NCI-H2029 (cell line): ENCODE data around the gene FBXL16.
"Not testable (repeated sequence)": the region's sequence is repeated elsewhere in the genome, so short reads cannot be mapped to it uniquely, and the experiment has no call there.

Source experiments
- DNase-seq: peaks from one replicate; lab custom pipeline; 2025; lab: John Stamatoyannopoulos, UW

FBXL16 gene

DNA sequence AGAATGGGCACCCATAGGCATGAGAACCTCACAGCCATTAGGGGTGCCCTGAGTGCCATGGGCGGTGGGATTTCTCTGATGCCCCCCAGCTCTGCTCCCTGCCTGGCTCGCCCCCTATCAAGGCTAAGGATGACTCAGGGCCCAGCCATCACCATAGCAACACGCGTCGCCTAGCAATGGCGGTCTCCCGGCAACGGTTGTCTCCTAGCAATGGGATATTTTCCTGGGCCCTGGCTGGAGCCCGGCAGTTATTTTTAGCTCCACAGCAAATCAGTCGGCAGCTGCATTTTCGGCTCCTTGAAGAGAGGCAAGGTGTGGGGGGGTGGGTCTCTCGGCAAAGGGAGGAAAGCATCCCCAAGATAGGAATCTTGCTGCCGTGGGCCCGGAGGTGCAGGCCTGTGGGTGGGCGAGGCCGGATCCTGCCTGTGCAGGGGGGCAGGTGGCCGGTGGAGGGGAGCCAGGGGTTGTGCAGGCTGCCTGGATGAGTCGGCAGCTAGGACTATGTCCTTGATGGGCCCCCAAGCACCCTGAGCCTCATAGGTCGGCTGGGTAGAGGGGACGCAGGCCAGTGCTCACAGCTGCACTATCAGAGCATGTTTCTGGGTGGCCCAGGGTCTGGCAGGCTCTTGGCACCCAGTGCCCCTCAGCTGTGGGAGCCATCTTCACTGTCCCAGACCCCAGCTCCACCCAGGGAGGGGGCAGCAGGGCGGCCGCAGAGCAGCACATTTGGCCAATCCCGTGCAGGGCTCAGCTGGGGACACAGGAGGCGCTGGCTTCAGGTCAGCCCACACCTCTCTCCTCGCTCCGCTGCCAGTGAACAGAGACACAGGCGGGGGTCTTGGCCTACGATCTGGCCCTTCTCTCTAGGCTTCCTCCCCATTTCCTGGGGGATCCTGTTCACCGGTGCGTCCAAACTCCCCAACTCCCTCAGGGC is 4.2 kb upstream of the FBXL16 start:
- DNase-seq = peak; percentile 51

- DNase-seq = no peak
Observed at GRCh38 chr16:708959-709358, 3.4 kb upstream of the FBXL16 start.

DNA sequence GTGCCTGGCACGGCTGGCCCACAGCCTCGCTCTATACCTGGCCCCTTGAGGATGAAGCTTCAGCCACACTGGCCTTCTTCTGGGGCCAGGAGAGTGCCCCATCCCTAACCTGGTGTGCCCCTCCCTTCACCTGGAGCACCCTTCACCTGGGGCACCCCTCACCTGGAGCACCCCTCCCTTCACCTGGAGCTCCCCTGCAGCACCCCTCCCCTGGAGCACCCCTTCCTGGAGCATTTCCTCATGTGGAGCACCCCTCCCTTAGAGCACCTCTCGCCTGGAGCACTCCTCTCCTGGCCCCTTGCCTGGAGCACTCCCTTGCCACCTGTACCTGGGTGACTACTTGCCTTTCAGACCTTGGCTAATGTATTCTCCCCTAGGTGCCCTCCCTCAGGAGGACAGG is 2.4 kb upstream of the FBXL16 start:
- DNase-seq = no peak

GRCh38 chr16:707062-707538 is 1.5 kb upstream of the FBXL16 start:
- no peak for DNase-seq

- no peak for DNase-seq
Observed at GRCh38 chr16:706189-707061, 824 bp upstream of the FBXL16 start.

DNA sequence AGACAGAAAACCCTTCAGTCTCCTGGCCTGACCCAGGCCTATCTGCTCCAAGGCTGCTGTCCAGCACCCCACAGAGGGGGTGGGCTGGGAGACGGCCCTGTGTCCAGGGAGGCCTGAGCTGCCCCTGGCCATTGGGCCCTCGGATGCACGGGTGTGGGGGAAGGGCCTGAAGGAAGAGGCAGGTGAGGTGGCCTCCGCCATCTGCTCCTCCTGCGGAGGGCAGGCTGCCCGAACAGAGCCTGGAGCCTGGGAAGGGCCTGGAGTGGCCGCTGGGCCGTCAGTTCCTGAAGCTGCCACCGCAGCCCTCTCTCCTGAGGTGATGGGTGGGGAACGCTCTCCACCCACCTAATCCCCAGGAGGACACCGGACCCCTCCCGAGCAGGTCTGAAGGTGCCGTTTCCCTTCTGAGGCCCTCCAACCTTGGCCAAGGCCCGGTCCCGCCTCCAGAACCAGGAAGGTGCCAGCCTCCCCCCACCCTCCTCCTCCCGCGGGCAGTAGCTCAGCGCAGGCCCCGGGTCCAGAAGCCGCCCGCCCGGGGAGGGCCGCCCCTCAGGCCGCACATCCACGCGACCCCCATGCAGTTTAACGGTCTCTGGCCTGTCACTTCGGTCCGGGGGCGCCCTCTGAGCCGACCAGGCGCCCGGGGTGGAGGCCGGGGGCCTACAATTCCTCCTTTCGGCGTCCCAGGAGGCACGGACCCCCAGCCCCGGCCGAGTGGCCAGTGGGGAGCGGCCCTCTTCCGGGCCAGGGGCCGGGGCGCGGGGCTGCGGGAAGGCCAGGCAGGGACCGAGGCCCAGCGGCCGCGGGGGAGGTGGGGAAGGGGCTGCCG is 835 bp downstream of the FBXL16 start:
- DNase-seq = no peak

DNA sequence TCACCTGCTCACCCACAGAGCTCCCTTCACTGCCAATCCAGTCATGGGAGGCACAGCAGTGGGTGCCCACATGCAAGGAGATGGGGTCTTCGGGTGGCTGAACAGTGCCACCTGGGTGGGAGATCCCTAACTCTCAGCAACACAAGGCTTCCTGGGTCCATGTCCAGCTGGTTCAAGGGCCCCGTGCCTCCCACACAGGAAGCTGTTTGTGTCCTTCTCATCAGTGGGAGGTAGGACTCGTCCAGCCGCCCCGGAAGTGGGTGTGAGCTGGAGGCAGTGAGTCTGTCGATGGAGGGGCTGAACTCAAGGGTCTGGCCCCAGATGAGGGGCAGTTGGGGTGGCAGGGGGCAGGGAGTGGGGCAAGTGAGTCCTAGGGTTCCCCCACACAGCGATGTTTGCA is 1.6 kb downstream of the FBXL16 start:
- no peak for DNase-seq

DNA sequence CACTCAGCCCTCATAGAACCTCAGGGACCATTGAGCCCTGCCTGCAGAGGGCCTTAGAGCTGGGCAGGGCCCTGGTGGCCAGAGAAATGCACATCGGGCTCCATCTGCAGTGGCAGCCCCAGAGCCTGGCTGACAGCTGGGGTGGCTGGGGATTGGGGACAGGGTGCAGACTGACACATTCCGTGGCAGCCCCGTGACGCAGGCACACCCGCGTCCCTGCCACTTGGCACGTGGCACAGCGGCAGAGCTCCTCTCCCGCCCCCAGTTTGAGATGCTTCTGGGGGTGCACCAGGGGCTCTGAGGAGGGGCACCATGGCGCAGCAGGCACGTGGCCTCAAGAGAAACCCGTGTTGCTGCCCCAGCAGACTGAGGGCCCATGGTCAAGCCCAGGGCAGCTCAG is 2.2 kb downstream of the FBXL16 start:
- DNase-seq = no peak

GRCh38 chr16:702341-702740 is 3.3 kb downstream of the FBXL16 start:
- DNase-seq = no peak

GRCh38 chr16:700684-701584 is 4.7 kb downstream of the FBXL16 start:
- no peak for DNase-seq

DNA sequence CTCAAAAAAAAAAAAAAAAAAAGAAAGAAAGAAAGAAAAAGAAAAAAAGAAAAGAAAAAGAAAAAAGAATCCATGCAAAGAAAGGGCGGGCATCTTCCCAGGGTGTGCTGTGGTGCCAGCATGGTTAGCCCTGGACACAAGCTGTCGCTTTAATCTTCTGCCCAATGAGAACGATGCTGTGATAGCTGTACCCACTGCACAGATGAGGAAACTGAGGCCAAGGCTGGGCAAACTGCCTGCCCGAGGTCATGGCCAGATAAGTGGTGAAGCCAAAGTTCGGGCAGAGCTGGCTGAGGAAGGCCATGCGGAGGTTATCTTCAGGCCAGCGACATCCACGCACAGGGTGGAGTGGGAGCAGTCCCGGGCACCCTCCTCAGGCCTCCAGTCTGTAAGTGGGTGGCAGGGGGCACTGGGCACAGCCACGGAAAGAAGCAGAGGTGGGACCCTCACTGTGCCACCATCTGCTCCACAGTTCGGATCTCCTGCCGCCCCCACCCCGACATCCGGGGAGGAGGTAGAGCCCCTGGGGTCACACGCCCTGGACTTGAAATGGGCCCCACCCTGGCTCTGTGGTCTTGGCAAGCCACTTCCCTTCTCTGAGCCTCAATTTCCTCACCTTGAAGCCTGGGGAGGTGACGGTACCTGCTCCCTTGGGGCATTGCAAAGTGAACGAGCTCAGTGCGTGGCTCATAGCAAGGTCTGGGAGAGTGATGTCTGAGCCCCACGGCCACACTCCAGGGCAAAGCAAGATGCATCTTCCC is 6.5 kb downstream of the FBXL16 start:
- no peak for DNase-seq

GRCh38 chr16:695355-696089 is 10.1 kb downstream of the FBXL16 start:
- DNase-seq = peak; percentile 90

DNA sequence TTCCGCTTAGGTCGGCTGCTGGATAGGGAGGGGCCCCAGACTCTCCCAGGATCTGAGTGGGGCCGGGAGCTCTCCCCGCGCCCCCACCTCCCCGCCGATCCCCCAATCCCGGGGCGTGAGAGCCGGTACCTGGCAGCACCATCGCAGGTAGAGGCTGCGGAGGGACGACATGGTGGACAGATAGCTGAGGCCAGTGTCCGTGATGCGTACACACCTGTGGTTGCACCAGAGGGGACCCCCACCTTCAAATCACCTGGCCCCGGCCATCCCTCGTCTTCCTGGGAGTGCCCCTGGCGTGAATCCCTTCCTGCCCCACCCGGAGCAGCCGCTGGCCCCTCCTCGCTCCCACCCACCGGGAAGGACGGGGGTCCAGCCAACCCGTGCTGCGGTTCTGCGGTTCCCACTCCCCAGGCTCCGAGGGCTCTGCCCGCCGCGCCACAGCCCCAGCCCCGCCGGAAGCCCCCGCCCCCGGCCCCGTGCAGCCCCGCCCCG is 10.7 kb downstream of the FBXL16 start:
- DNase-seq = no peak

- no peak for DNase-seq
Observed at GRCh38 chr16:694187-694862, 11.3 kb downstream of the FBXL16 start.

DNA sequence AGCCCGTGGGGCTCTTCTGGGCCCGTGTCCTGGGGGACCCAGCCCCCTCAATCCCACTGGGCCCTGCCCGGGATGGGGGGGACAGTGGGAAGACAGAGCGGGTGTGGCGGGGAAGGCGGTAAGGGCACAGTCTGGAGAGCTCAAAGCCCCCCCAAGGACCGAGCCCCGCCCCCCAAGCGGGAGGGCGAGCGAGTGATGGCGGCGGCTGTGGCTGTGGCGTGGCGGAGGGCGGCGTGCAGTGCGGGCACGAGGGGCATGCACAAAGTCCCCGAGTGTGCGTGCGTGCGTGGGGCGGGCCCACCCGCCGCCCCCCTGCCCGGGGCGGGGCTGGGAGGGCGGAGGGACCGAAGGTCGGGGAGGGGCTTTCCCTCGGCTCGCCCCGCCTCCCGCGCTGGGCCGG is 11.8 kb downstream of the FBXL16 start:
- no peak for DNase-seq

DNA sequence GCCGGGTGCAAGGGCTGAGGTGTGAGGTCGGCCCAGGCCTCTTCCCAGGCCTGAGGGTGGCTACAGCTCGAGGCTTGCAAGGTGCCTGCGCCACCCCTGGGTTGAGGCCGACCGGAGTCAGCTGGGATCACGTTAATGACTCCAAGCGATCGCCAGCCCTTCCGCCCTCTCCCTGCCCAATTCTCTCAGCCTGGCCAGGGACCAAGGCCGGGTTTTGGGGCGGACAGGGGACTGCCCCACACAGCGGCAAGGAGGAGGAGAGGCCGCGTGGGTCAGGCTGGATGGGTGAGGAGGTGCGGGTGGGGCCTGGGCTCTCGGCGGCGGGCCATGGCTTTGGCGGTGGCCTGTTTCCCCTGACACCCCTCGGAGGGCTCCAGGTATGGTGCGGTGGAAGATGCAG is 12.2 kb downstream of the FBXL16 start:
- DNase-seq = no peak

DNA sequence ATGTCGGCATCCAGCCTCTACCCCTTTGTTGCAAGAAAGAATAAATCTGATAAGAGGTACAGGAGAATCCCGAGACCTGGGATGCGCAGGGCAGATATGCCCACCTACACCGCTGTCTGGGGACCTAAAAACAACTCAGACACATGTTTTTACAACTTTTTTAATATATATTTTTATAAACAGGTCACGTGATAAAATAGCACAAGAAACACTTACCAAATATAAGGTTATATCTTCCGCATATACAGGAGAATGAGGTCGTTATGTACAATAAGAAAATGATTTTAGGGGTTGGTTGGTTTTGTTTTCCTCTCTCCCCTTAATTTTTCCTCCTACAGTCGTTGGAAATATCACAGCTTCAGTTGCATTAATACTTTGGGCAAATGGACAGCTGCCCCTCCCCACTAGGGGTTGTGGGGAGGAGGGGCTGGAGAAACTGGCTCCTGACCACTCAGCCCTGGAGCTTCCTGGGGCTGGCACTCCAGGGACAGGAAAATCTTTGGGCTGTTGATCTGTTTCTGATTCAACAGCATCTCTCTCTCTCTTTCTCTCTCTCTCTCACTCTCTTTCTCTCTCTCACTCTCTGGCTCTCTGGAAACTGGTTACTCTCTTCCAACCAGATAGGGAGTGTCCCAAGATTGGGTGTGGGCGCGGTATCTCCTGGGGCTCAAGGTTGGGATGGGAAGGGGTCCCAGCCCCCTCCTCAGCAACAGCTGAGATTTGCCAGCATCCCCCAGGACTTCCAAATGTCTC is 13.1 kb downstream of the FBXL16 start:
- no peak for DNase-seq

GRCh38 chr16:691242-691641 is 14.4 kb downstream of the FBXL16 start:
- not testable (repeated sequence) for DNase-seq
